ENCODE data around the gene MCFD2.

DNA sequence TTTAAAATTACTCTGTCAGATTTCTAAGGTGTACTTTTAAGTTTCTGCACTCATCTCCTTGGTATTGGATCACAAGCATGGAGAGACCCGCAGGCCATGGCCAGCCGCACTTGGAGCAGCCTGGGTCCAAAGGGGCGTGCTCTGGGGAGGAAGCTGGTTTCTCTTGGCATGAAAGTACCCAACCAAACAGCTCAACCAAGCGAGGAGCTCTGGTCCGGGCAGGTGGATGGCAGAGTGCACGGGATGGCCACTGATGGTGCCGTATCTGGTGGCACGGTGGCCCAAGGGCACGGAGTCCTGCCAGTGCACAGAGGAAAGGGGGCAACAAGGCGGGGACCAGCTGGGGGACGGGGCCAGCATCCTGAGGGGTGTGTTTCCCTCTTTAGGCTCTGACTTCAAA, 32.2 kb upstream of the MCFD2 start:
- TF ChIP-seq, protein P1, sequence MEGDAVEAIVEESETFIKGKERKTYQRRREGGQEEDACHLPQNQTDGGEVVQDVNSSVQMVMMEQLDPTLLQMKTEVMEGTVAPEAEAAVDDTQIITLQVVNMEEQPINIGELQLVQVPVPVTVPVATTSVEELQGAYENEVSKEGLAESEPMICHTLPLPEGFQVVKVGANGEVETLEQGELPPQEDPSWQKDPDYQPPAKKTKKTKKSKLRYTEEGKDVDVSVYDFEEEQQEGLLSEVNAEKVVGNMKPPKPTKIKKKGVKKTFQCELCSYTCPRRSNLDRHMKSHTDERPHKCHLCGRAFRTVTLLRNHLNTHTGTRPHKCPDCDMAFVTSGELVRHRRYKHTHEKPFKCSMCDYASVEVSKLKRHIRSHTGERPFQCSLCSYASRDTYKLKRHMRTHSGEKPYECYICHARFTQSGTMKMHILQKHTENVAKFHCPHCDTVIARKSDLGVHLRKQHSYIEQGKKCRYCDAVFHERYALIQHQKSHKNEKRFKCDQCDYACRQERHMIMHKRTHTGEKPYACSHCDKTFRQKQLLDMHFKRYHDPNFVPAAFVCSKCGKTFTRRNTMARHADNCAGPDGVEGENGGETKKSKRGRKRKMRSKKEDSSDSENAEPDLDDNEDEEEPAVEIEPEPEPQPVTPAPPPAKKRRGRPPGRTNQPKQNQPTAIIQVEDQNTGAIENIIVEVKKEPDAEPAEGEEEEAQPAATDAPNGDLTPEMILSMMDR (IDR thresholded peaks at IDR 0.05): no peak
- TF ChIP-seq POLR2A (IDR thresholded peaks at IDR 0.05): no peak
- TF ChIP-seq EP300 (IDR thresholded peaks at IDR 0.05): no peak
